Muscle of arm (tissue), 12 donors: ENCODE results near the gene HINT3. TPM values are rescaled to one million over a fixed set of nuclear protein-coding genes. Genes with fewer than 3 reads are reported as not detected.
"Not testable (repeated sequence)": the region's sequence is repeated elsewhere in the genome, so short reads cannot be mapped to it uniquely, and the experiment has no call there.

Experiments used
- DNase-seq: peaks from one replicate; pipeline ENCODE4 v3.0.0-alpha.2; 2013
- polyA plus RNA-seq, 12 donors: library from polyadenylated mRNA; unstranded; fragments of 120-200 nt; gene quantifications; one replicate each; pipeline ENCODE4 v1.2.1, GENCODE V29; 2013; ENCODE audit not compliant: insufficient read length in 12 of 12

HINT3 gene
- polyA plus RNA-seq, 12 donors = 18.3 to 43.7 (median 34.8) TPM; not detected in 1

- peak; percentile 19 for DNase-seq
Observed at GRCh38 chr6:125957845-125958244, 1.3 kb downstream of the HINT3 start.

GRCh38 chr6:125959041-125959440 lies 2.5 kb downstream of the HINT3 start:
- DNase-seq = no peak

DNA sequence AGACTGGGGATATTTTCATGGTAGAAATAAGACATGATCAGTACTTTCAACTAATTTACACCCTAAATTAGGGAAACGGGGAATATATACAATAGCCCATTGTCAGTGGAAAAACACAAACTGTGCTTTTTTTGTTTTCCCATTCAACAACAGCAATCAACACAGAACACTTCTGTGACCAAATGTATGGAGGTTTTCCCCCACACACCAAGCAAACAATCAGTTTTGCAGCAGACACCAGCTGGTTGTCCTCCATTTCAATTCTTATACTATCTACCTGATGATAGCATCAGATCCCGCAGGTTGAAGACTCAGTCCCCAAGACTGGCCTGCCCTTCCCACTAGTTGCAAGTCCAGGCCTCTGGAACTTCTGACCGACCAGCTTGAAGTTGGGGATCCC lies 4.5 kb downstream of the HINT3 start:
- no peak for DNase-seq

DNA sequence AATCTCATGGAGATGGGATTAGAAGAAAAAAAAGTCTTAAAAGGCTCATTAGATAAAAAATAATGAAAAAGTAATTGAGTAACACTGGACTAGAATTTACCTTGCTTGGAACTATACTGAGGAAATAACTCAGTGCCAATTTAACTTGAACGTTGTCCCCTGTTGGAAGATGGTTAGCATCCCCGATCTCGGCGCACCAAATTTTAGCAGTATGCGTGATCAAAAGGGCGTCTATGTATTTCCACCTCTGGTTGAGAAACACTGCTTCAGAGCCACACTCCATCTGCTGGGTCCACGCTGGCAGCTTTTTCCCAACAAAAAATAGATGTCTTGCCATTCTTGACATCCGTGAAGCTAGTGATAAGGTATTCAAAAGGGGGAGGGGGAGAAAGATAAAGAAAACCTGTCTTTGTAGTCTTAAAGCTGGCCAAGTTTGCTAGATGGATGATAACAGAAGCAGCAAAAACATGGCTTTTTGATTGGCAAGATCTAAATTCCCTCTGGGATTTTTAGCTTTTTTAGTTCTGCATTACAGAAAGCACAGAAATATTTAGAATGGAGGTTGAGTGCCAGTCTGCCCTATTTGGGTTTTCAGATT lies 6.4 kb downstream of the HINT3 start:
- no peak for DNase-seq

GRCh38 chr6:125963817-125964216 lies 7.2 kb downstream of the HINT3 start:
- no peak for DNase-seq

GRCh38 chr6:125966569-125966968 lies 10.0 kb downstream of the HINT3 start:
- DNase-seq = no peak

DNA sequence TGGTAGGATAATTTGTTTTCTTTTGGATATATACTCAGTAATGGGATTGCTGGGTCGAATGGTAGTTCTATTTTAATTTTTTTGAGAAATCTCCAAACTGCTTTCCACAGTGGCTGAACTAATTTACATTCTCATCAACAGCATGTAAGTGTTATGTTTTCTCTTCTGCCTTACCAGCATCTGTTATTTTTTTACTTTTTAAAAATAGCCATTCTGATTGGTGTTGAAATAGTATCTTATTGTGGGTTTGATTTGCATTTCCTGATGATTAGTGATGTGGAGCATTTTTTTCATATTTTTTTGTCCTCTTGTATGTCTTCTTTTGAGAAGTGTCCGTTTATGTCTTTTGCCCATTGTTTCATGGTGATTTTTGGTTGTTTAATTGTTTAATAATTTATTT lies 11.9 kb downstream of the HINT3 start:
- no peak for DNase-seq

DNA sequence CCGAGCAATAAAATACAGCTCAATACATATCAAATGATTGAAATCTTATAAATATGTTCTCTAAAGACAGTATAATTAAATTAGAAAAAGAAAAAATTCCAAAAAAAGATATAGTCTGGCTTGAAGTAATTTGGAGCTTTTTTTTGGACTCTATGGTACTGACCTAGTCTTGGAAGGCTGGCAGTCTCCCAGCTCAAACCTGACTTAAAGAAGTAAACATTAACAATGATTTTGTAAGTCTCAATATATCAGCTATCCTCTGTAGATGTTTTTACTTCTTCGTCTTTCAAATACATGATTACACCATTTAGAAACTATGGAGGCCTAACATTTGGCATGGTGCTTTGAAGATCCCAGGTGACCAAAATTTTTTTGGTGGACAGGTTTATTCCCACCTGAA lies 14.2 kb downstream of the HINT3 start:
- DNase-seq = no peak

DNA sequence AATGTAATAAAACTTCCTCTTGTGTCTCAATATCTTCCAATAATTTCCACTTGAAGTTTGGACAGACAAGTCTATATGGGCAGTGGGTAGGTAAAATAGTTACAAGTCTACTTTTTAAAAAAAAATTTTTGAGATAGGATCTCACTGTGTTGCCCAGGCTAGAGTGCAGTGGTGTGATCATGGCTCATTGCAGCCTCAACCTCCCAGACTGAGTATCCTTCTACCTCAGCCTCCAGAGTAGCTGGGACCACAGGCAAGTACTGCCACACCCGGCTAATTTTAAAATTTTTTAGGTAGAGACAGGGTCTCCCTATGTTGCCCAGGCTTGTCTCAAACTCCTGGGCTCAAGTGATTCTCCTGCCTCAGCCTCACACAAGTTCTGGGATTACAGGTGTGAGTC lies 15.9 kb downstream of the HINT3 start:
- DNase-seq = not testable (repeated sequence)

- peak; percentile 28 for DNase-seq
Observed at GRCh38 chr6:125974214-125974866, 17.8 kb downstream of the HINT3 start.

DNA sequence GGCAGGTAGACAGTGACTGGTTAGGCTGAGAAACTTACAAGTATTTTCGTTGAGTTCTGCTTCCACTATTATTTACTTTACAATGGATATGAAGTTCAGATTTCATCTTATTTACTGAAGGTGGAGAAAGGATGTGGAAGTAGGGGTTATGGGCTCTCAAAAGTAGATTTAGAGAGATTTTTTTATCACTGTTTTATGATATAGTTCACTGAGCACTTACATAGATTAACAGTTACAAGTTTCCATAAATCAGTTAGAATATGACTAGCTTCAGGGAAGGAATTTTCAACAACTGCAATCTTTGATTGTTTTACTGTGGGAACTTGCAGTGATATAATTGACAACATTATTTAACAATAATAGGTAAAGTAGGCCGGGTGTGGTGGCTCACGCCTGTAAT lies 22.5 kb downstream of the HINT3 start:
- DNase-seq = no peak

GRCh38 chr6:125981571-125982185 lies 25.1 kb downstream of the HINT3 start:
- no peak for DNase-seq

DNA sequence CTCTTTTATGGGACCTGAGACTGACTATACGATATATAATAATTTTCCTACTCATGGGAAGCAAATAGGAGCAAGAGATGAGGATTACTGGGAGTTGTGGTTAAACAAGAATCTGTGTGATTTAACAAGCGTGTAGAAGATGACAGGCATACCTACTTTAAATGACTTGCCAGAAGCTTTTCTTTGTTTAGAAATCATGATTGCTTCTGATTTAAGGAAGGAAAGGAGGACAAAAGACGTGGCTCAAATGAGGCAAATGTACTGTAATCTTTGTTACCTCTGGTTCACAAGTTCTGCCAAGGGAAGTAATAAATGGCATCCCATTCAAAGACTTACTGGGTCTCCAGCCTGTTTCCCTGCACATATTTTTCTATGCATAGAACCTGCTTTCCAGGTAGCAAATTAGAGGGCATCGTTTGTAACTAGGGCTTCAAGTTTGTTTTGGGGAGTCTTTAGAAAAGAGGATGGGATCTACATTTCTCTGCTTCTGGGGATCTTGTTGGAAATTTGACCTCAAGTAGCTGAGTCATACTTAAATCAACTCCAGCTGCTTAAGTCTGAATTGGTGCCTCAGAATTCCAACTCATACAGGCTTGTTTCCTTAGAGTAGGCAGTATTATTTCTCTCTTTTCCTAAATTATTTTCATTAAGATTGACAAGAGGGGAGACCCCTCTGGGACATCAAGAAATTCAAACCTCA lies 26.8 kb downstream of the HINT3 start:
- DNase-seq = no peak

DNA sequence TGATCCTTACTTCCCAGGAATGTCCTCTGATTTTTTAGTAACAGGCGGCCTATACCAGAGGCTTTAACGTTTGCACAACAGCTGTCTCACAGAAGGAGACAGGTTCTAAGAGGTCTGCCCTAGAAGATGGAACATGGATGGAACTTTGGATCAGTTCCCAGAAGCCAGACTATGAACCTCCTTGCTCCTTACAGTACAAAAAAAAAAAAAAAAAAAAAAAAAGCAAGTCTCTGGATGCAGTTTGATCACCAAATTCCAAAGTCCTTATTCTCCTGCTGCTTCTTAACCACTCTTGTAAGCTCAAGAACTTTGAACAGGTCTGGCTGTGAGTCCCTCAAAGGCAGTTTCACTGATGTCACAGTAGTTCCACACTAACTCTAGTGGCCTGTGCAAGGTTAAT lies 27.7 kb downstream of the HINT3 start:
- DNase-seq = no peak

- no peak for DNase-seq
Observed at GRCh38 chr6:125985522-125985921, 29.0 kb downstream of the HINT3 start.

- no peak for DNase-seq
Observed at GRCh38 chr6:125985979-125986300, 29.4 kb downstream of the HINT3 start.

DNA sequence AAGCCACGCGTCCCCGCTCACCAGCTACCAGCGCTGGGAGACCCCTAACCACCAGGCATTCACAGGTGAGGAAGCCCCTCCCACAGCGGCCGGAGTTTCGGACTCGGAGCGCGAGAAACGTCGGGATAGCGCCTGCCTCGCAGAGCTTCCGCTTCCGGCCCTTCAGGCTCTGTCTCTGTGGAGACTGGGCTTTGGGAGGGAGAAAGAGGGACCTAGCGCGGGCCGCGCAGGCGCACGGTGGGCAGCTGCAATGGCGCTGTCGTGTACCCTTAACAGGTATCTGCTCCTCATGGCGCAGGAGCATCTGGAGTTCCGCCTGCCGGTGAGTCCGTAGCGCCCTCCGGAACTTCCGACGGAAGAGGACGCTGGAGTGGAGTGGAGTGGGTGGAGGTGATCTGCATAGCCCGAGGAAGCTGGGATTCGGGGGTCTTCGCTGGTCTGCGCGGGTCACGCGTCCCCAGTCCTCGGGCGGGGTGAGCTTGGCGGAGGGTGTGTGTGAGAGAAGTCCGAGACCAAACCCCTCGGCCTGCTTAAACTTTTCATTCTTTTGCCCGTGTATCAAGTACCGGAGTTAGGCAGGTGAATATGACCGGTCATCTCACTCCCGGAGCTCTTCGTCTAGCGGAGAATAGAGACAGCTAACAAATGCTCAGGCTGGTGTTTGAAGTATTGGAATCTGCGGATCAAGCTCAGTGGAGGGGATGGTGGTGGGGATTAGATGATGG lies 29.9 kb downstream of the HINT3 start, which contains the start of gene TRMT11:
TSS of gene TRMT11 (plus strand) at position 240 of the 725 bp plus-strand sequence. CDS start at position 251, 11 bp downstream.
- peak; percentile 88 for DNase-seq

- DNase-seq = no peak
Observed at GRCh38 chr6:125987026-125987617, 30.6 kb downstream of the HINT3 start.

DNA sequence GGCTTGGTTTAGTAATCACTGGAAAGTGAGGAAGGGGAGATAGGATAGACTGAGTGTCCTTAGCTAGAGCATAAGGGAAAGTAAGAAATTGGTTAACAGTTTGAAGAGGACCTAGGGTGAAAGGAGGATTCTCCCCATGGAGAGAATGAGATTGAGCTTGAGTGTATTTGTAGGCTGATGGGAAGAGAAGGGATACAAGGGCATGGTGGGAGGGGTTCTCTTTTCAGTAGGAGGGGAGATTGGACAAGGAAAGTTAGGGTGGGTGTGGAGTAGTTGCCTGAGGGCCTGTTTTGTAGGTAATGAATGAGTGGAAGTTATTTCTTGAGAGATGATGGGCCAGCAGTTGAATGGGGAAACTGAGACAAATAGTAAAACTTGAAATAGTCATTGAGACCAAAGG lies 31.7 kb downstream of the HINT3 start:
- DNase-seq = no peak

DNA sequence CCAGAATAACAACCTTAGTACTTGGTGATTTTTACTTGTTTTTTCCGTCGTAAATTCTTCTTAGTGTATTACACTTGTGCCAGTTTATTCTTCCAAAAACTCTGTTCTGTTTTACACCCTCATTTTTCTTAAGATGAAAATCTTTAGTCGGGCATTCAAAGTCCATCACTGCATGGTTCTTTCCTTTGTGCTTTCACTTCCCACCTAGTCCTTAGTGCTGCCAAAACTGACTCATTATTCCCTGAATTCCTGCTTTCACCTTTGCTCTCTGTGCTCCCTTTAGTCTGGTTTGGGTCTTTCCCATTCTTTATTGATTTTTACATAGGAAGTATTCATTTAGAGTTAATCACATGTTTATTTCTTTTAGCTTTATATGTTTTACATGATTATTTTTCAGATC lies 33.1 kb downstream of the HINT3 start:
- DNase-seq = no peak

- no peak for DNase-seq
Observed at GRCh38 chr6:125991653-125992052, 35.1 kb downstream of the HINT3 start.
